HTR-8/SVneo (cell line): ENCODE data around the gene ZNF445.
A peak's percentile ranks its signal among the peaks of the same experiment; 100 is the strongest.
"Not testable (repeated sequence)": the region's sequence is repeated elsewhere in the genome, so short reads cannot be mapped to it uniquely, and the experiment has no call there.

Experiments used
- DNase-seq: peaks from one replicate; pipeline ENCODE4 v3.0.0; 2011; ENCODE audit warnings: low spot score, mixed read lengths; ENCODE audit not compliant: insufficient read length
- FAIRE-seq: peaks from 2 replicates; lab custom pipeline; 2011; peaks lifted over from hg19 to GRCh38; lab: Jason Lieb, UNC

The ZNF445 gene

DNA sequence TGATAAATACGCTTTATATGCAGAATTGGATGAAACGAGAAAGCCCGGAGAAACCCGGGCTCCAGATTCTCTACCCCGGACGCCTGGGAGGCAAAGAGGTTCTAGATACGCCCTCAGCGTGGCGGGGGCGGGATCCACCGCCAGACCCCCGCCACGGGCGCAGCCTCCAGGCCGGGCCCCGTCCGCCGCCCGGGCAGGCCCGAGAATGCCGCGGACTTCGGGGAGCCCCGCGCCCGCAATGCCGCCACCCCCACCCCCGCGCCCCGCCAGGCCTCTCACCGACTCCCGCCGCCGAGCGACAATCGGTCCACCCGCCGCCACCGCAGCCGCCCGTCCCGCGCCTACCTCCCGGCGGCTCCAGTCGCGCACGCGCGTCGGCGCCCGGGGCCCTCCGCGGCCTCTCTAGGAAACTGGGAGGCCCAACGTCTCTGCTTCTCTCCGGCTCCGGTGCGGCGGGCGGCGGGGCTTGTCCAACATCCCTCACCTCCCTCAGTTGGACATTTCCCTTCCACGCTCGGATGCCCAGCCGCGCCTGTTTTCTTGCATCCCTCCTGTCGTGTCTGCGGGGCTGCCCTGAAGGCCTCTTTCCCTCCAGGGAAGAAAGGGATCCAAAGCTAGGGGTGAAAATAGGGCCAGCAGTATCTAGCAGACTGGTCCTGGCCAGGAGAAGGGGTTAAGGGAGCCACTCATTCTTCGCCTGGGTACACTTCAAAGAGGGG lies at the start of gene ZNF445:
ZNF445 (minus strand) TSS at position 359 of the 719 bp plus-strand sequence. CDS start 22,121 bp downstream, outside the sequence.
- DNase-seq = peak; percentile 81
- no peak for FAIRE-seq

DNA sequence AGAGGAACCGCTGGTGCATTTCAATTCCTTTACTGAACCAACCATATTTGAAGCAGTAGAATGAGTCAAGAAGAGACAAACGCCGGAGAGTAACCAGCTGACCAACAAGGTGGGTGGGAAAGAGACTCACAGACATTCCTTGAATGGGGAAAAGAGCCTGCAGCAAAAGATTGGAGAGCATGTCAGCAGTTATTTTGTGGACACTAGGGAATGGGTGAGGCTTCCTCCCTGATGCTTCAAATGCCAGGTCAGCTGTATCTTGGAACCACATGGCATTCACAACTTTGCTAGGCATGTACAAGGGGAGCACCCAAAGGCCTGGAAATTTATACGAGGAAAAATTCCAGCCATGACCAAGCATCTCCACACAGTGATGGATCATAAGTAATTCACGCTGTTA lies 47.6 kb upstream of the ZNF445 start:
- FAIRE-seq (no peak), DNase-seq (no peak)

DNA sequence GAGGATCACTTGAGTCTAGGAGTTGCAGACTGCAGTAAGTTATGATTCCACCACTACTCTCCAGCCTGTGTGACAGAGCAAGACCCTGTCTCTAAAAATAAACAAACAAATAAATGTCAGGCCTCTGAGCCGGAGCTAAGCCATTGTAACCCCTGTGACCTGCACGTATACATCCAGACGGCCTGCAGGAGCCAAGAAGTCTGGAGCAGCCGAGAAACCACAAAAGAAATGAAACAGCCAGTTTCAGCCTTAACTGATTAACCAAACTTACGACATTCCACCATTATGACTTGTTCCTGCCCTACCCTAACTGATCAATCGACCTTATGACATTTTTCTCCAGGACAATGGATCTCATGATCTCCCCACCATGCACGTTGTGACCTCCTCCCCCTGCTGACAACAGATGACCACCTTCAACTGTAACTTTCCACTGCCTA lies 45.0 kb upstream of the ZNF445 start:
- DNase-seq (no peak), FAIRE-seq (no peak)

DNA sequence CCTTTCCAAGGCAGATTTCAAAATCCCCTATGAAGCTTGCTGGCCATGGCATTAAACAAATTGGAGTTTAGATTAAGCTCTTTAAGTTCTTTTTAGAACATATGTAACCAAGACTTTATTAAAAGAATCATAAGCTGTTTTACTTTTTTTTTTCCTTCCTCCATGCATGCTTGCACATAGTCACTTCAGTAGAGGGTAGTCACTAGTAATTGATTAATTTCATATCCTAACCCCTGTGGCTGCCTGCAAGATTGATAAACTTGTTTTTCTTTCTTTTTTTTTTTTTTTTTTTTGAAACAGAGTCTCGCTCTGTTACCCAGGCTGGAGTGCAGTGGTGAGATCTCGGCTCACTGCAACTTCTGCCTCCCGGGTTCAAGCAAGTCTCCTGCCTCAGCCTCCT lies 44.3 kb upstream of the ZNF445 start:
- FAIRE-seq (no peak), DNase-seq (no peak)

DNA sequence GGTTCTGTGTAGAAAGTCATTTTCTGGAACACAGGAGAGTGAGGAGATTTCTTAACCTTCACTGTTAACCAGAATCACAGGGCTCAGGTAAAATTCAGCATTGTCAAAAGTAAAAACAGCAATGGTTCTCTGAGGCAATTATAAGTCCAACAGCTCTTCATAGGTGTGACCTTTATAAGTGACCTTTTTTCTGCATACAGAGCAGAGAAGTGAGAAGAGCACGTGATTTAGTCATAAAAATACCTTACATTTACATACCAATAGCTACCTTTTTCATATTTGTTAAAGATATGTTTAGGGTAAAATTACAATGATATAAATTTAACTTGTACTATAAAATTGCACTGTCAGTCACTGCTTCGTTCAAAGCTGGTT lies 41.3 kb upstream of the ZNF445 start:
- FAIRE-seq = no peak

DNA sequence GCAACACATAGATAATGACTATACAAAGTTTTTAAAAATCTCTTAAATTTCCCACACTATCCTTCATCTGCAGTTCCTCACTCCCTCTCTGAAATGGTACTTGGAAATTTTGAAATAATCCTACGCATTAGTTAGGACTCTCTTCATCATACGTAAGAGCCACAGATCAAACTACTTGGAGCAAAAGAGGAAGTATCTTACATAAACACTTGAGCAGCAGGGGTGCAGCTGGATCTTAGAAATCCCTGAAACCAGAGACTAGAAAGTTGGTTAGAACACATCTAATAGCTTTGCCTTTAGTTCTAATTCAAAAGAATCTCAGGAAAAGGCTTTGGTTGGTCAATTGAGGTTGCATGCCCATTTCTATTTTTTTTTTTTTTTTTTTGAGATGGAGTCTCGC lies 38.8 kb upstream of the ZNF445 start:
- DNase-seq (no peak), FAIRE-seq (no peak)

More for the DNA sequence above, 41.3 kb upstream of the ZNF445 start:
- no peak for DNase-seq

DNA sequence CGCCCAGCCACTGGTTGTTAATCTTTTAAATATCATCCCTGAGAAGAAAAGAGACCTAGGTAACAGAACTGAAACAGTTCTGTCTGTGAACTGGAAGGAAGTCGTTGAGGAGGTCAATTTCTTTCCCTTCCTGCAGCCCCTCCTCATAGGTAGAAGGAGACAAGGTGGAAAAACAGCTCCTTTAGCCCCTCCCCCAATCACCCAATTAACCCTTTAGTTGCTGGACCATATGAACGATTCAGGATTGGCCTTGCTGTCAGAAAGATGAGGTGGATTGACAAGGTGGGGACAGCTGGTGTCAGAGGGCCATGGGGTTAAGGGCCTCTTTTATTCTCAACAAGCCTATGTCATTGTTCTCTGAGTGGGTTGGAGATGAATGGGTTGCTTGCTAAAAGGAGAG lies 36.0 kb upstream of the ZNF445 start:
- no peak for DNase-seq
- FAIRE-seq = no peak

DNA sequence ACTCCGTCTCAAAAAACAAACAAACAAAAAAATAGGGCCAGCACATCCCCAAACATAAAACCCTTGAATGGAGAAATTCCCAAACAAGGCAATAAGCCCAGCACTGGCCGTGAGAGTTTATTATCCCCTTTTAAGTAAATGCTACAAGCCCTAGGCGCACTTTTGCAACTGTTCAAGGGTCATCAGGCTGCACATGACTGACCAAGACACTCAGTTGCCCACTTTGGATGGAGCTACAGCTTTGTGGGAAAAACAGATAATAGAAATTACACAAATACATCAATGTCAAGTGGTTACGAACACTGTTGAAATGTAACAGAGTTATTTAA lies 33.7 kb upstream of the ZNF445 start:
- no peak for DNase-seq
- no peak for FAIRE-seq

DNA sequence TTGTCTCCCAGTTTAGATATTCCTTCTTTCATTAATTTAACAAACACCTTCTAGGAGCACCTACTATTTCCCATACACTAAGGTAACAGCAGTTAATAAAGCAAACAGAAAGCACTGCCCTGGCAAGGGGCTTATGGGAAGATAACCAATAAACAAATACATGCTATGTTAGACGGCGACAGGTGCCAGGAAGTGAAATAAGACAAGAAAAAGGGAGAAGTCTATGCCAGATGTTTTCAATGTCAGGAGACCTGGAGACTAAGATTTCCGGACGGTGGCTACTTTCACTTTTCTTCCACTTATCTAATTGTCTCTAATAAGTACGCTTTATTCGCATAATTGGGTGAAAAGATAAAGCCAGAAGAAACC lies 32.5 kb upstream of the ZNF445 start:
- FAIRE-seq = no peak
- DNase-seq = no peak

DNA sequence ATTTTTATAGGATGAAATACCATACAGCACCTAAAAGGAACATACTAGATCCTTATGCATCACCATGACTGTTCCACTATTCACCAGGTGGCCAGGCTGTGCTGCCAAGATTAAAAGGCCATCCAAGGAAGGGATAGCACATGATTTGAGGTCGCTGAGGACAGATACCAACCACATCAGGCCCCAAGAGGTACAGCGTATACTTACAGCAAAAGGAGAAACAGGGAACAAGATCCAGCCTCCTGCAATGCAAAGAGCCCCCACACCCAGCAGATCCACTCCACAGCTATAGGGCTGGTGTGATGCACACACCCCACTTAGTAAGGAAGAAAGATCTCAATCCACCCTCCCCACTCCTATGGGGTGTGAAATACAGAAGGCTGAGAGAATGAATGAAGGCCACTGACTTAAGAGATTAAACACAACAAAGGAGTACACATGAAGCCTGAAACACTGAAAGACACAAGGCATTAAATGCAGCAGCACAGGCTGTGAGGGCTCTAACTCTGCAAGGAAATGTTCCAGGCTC lies 32.0 kb upstream of the ZNF445 start:
- no peak for FAIRE-seq
- DNase-seq = no peak

DNA sequence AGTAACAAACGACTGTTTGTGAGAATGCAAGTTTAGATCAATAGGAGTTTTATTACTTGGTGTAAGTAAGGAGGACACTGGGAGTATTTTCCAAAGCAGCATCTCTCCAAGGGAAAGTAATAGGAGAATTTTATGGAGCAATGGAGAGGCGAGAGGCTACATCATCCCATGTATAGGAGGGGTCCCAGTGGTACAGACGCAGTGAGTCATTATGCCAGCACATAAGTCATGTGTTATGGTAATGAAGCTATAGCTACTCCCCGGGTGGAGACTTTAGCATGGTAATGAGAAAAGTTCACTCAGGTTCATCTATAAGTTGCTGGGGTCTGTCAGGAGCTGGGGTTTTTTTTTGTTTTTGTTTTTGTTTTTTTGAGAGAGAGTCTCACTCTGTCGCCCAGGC lies 29.5 kb upstream of the ZNF445 start:
- FAIRE-seq (no peak), DNase-seq (no peak)

DNA sequence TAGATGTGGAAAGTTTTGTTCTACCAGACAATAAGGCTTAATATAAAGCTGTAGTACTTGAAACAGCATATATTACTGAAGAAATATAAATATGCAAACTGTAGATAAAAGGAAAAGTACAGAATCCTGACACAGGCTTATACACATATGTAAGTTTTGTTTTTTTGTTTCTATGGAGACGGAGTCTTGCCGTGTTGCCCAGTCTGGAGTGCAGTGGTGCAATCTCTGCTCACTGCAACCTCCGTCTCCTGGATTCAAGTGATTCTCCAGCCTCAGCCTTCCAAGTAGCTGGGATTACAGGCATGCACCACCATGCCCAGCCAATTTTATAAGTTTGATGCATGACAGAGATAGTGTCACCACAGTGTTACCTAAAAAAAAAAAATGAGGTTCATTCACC lies 29.1 kb upstream of the ZNF445 start:
- no peak for FAIRE-seq

DNA sequence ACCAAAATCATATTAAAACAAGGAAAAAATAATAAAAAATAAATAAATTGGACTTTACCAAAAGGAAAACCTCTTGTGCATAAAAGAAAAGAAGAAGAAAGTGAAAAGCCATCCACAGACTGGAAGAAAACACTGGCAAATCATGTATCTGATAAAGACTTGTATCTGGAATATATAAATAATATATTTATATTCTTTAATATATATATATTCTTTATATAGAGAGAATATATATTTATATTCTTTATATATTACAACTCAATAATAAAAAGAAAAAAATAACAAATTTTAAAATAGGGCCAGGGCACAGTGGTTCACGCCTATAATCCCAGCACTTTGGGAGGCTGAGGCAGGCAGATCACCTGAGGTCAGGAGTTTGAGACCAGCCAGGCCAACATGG lies 27.1 kb upstream of the ZNF445 start:
- FAIRE-seq (no peak), DNase-seq (no peak)

More for the DNA sequence above, 29.1 kb upstream of the ZNF445 start:
- no peak for DNase-seq

DNA sequence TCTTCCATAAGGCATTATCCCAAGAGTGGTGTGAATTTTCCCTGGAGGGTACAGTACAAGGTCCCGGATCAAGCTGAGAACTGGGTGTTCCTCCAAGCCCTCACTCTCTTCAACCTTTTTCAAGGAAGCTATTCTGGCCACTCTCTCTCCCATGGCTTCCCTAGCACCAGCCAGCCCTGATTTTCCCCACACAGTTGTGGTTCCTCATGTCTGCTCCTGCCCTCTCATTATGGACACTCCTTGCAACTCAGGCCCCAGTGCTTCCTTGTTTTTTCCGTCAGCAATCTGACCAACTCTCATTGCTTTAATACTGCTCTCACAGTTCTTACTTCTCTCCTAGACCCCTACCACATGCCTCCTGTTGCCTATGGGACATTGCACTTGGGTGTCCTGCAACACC lies 25.7 kb upstream of the ZNF445 start:
- not testable (repeated sequence) for DNase-seq, FAIRE-seq

DNA sequence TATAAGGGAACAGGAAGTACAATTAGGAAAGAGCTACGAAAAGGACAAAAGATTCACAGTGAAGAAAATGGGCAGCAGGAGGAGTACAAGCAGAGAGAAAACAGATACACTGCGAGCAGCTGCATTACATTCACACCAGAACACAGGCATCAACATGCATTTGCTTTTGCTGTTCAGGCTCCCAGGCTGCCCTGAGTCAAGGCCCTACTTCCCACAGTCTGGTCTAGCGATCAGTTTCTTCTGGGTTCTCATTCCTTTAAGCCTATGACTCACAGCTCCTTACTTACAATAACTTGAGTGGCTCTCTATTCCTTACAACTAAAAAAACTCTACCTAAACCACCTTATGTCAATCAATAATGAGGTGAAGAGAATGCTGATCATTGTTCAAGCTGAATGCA lies 24.5 kb upstream of the ZNF445 start:
- DNase-seq (no peak), FAIRE-seq (no peak)

DNA sequence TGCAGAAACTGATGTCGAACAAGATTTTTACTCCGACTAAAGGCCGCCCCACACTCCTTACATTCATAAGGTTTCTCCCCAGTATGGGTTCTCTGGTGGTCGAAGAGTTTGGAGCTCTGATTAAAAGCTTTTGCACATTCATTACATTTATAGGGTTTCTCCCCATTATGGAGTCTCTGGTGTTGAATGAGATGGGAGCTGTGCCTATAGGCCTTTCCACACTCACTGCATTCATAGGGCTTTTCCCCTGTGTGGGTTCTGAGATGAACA lies 22.4 kb upstream of the ZNF445 start:
- FAIRE-seq = not testable (repeated sequence)

DNA sequence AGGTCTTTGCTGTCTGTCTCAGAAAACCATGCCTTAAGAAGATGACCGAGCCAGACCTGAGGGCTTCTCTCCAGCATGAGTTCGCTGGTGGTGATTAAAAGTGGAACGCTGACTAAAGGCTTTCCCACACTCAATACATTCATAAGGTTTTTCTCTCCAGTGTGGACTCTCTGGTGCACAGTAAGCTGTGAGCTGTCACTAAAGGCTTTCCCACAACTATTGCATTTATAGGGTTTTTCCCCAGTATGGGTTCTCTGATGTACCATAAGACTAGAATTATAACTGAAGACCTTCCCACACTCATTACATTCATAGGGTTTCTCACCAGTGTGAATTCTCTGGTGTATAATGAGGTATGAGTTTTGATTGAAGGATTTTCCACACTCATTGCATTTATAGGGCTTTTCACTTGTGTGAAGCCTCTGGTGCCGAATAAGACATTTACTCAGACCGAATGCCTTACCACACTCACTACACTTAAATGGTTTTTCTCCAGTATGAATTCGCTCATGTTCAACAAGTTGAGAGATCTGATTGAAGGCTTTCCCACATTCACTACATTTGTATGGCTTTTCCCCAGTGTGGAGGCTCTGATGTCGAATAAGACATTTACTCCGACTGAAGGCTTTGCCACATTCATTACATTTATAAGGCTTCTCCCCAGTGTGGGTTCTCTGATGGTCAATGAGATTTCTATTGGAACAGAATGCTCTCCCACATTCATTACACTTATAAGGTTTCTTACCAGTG lies 21.9 kb upstream of the ZNF445 start:
- no peak for DNase-seq
- peak; percentile 4 for FAIRE-seq

More for the DNA sequence above, 22.4 kb upstream of the ZNF445 start:
- not testable (repeated sequence) for DNase-seq

DNA sequence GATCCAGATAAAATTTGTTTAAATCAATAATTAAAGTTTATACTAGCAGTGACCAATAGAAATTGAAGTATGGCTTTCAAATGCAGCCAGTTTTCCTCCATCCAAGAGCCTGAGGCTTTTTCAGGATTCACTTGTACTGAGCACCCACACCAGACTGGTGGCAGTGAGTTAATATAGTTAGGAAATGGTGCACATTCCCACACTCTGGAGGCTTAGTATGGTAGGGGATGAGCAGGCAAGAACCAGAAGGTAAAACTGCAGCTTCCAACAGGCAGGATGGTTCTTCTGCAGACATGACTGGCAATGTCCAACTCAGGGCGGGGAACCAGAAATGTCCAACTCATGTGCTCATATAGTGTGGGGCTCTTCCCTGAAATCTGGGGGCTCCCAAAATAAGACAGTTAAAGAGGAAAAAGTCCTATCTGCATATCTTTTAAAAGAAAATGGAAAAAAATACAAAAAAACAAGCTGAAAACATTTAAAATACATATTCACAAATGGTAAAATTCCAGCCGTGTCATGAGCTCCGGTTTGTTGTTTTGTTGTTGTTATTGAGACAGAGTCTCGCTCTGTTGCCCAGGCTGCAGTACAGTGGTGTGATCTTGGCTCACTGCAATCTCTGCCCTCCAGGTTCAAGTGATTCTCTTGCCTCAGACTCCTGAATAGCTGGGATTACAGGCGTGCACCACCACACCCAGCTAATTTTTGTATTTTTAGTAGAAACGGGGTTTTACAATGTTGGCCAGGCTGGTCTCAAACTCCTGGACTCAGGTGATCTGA lies 18.4 kb upstream of the ZNF445 start:
- DNase-seq (no peak), FAIRE-seq (no peak)

DNA sequence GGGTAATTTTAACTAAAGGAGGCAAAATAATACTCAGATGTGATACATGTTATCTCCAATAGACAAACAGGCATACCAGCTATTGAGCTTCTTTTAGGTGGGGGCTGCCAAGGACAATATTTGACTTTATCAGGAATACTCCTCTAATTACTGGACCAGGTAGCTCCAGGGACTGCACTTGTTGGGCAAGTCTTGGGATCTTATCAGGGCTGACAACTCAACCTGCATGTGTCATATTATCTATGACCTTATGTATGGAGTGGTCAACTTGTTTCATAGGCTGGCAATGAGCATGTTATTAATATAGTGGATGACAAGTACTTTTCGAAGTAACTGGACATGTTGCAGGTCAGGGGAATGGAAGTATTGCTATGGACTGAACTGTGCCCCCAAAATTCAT lies 15.0 kb upstream of the ZNF445 start:
- no peak for DNase-seq
- FAIRE-seq = no peak

DNA sequence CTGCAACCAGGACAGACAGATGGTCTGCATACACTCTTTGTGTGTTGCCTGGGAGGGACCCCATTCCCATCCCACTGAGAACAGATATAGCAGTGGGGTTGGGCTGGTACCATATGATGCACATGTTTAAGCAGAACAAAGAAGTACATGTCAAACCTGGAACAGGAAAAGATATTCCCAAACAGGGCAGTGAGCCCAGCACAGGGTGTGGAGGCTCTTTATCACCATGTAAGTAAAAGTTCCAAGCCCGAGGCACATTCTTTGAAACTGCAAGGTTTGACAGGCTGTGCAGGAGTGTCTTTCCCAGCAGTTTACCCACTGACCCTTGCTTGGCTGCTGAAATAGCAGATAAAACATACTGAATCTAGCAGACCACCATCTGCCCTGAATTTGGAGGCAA lies 5.3 kb upstream of the ZNF445 start:
- DNase-seq (no peak), FAIRE-seq (no peak)

DNA sequence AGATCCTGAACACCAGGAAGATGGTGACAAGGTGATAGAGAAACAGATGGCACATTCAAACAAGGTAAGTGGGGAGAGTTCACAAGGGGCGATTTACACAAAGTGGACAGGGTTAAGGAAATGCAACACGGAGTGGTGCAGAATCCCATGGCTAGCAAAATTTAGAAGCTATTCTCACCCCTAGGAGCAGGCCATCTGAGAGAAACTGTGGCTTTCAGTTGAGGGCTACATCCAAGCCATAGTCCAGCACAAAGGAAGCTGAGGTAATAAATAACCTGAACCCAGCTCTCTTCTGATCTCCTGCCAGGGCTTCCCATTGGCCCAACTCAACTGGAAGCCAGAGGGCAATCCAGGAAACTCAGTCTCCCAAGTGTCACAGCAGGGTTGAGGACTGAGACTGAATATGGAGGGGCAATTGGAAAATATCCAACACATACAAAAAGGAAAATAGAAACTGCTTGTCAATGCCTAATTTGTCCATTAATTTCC lies 1.2 kb upstream of the ZNF445 start:
- FAIRE-seq (no peak), DNase-seq (no peak)
